ENCODE measurements around the gene NTM. TPM values are rescaled to one million over a fixed set of nuclear protein-coding genes. Genes with fewer than 3 reads are reported as not detected.

Gene NTM
- total RNA-seq, 2 donors from 2014 or later, result 0.26 to 3.6 TPM

DNA sequence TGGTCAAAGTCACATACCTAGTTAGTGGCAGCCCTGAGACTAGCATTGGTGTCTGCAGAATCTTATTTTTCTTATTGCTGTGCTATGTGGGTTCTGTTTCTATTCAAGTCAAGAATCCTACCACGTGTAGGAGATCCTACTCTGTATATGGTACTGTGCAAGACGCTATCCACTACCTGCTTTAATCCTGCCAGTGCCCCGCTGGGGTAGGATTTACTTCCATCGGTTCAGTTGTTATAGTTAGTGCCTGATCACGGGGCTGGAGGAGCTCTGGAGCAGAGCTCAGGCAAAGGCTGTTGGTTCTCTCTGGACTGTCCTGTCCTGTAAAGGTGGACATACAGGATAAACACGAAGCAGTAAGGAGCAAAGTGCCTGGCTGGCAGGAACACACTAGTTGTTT lies 167.9 kb downstream of the NTM start:
- WGBS, 2 donors, result 46 to 55% methylated on average over 6 of the region's 6 CpGs
- DNase-seq (no peak), ATAC-seq (no peak)
- Histone ChIP-seq H3K27ac (no peak overlapping the region), H3K4me1 (no peaks in the 10 kb centered on the region), H3K36me3 (replicated peaks in 1 of 2; ENCODE audit: insufficient read depth in 1 of 2, low read depth in 2 of 2) (no peaks in the 10 kb centered on the region), H3K27me3 (no peaks in the 10 kb centered on the region), H3K4me3 (no peak overlapping the region), H3K9me3 (no peaks in the 10 kb centered on the region)
- intact Hi-C loops (cut with DNase I), result no loop called here
- no peak for TF ChIP-seq POLR2A (IDR thresholded peaks at IDR 0.05)
- TF ChIP-seq, protein P1, sequence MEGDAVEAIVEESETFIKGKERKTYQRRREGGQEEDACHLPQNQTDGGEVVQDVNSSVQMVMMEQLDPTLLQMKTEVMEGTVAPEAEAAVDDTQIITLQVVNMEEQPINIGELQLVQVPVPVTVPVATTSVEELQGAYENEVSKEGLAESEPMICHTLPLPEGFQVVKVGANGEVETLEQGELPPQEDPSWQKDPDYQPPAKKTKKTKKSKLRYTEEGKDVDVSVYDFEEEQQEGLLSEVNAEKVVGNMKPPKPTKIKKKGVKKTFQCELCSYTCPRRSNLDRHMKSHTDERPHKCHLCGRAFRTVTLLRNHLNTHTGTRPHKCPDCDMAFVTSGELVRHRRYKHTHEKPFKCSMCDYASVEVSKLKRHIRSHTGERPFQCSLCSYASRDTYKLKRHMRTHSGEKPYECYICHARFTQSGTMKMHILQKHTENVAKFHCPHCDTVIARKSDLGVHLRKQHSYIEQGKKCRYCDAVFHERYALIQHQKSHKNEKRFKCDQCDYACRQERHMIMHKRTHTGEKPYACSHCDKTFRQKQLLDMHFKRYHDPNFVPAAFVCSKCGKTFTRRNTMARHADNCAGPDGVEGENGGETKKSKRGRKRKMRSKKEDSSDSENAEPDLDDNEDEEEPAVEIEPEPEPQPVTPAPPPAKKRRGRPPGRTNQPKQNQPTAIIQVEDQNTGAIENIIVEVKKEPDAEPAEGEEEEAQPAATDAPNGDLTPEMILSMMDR (IDR thresholded peaks at IDR 0.05), result no peak

DNA sequence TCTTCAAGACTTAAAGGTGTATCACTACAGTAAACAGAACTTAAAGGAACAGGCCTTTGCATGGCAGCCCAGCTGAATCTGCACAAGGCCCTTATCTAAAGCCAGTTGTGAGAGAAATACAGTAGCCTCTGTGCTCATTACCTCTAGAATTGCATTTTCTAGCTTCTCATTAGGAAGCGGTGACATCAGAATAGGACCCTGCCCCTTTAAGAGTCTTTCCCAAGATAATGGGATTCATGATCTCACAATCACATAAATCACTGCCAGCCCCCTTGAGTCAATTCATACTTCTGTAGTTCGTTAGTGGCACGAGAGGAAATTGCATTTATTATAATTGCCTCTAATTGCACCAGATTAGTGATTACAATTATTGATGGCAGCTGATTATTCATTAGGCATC lies 170.3 kb downstream of the NTM start:
- no peak for ATAC-seq
- Histone ChIP-seq H3K27me3 (no peaks in the 10 kb centered on the region), H3K27ac (no peak overlapping the region), H3K4me1 (no peaks in the 10 kb centered on the region), H3K9me3 (no peaks in the 10 kb centered on the region), H3K4me3 (no peak overlapping the region), H3K36me3 (replicated peaks in 1 of 2; ENCODE audit: insufficient read depth in 1 of 2, low read depth in 2 of 2) (no peaks in the 10 kb centered on the region)
- TF ChIP-seq, protein P1 (IDR thresholded peaks at IDR 0.05), result no peak
- TF ChIP-seq POLR2A (IDR thresholded peaks at IDR 0.05), result no peak
- intact Hi-C loops (cut with DNase I), result no loop called here
- no peak for DNase-seq
- 67 to 75% methylated on average over 3 of the region's 3 CpGs for WGBS, 2 donors

DNA sequence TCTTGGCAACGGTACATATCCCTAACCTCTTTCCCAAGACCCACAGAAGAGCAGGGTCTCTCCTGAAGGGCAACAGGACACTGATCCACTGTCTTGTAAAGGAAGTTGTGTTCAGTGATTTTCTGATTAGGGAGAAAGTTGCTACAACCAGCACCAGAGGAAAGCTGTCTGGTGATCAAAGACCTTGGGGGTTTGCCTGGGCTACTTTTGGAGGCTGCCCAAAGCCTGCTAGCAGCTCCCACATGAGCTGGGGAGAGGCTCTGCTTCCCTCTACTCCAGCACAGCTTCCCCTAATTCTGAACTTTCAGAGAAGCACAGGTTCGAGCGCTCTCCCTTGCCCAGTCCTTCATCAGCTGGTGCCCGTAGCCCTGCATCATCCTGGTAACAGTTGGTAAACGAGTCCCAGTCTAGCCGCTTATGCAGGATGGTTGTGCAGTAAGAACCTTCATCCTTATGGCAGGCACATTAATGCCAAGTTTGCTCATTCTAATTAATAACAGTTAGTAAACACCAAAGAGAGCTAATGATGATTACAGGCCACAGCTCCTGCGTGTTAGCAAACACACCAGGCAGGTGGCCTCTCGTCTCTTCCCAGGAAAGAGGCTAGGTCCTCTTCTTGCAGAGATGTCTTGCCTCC lies 173.1 kb downstream of the NTM start:
- H3K27me3 ChIP-seq, result no peaks in the 10 kb centered on the region
- H3K4me3 ChIP-seq, result no peak overlapping the region
- no peaks in the 10 kb centered on the region for H3K9me3 ChIP-seq
- H3K4me1 ChIP-seq, result no peaks in the 10 kb centered on the region
- no peaks in the 10 kb centered on the region for H3K36me3 ChIP-seq (replicated peaks in 1 of 2; ENCODE audit: insufficient read depth in 1 of 2, low read depth in 2 of 2)
- no peak for ATAC-seq
- intact Hi-C loops (cut with DNase I), result no loop called here
- no peak overlapping the region for H3K27ac ChIP-seq
- 41 to 47% methylated on average over 8 of the region's 8 CpGs for WGBS, 2 donors
- DNase-seq, result no peak
- no peak for TF ChIP-seq POLR2A (IDR thresholded peaks at IDR 0.05)
- TF ChIP-seq, protein P1 (IDR thresholded peaks at IDR 0.05), result no peak

DNA sequence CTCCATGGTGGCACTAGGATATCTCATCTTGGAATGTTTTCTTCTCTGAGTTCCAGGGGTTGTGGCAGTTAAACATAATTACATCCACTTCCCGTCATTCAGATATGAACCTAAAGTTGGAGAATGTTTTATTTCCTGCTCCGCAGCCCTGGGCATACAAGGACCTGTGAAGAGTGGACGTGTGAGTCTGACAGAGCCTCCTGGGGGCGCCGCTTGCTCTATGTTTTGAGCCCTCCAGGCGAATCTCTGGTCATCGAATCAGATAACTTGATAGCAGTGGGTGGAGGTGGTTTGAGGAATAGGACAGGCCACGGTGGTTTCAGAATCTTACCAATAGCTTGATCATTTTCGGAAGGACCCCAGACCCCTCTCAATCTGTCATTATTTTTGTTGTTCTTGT lies 174.2 kb downstream of the NTM start:
- TF ChIP-seq POLR2A (IDR thresholded peaks at IDR 0.05), result no peak
- TF ChIP-seq, protein P1 (IDR thresholded peaks at IDR 0.05), result no peak
- no peak for DNase-seq
- 25 to 26% methylated on average over 9 of the region's 9 CpGs for WGBS, 2 donors

DNA sequence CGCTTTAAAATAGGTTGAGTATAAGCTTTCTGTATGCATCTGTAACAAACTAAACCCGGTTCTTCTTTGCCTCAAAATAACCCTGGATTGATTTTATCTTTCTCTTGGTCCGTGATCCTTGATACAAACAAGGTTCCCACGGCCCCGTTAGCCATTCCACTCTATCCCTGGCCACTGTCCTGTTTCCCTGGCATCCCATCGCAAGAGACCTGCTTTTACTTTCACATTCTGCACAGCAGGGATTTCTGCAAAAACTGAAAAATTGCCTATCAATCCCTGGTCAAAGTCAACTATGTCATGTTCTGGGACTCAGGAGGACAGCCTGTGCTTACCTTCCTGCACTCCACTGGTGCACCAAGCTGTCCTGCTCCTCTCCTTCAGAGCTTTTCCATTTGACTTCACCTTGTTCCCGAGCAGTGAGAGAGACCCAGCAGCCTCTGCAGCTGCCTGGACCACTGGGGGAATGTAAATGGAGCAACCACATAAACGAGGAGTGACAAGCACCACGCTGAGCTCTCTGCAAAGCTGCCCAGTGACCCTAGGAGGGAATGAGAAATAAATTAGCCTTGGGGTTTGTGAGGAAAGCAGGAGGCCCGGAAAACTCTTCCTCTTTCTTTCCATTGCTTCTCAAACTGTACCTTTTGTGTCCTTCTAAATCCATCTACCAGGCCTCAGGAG lies 175.9 kb downstream of the NTM start:
- intact Hi-C loops (cut with DNase I), result no loop called here

More for the DNA sequence above, 174.2 kb downstream of the NTM start:
- Histone ChIP-seq H3K9me3 (no peaks in the 10 kb centered on the region), H3K4me3 (no peak overlapping the region), H3K36me3 (replicated peaks in 1 of 2; ENCODE audit: insufficient read depth in 1 of 2, low read depth in 2 of 2) (no peaks in the 10 kb centered on the region), H3K27ac (no peak overlapping the region), H3K4me1 (no peaks in the 10 kb centered on the region), H3K27me3 (no peaks in the 10 kb centered on the region)
- ATAC-seq, result no peak
- intact Hi-C loops (cut with DNase I), result no loop called here

More for the DNA sequence above, 175.9 kb downstream of the NTM start:
- TF ChIP-seq, protein P1 (IDR thresholded peaks at IDR 0.05), result no peak
- no peak for TF ChIP-seq POLR2A (IDR thresholded peaks at IDR 0.05)
- Histone ChIP-seq H3K27me3 (no peaks in the 10 kb centered on the region), H3K9me3 (no peaks in the 10 kb centered on the region), H3K4me1 (no peaks in the 10 kb centered on the region), H3K27ac (no peak overlapping the region), H3K4me3 (no peak overlapping the region), H3K36me3 (replicated peaks in 1 of 2; ENCODE audit: insufficient read depth in 1 of 2, low read depth in 2 of 2) (no peaks in the 10 kb centered on the region)
- WGBS, 2 donors, result 36 to 38% methylated on average over 10 of the region's 10 CpGs
- no peak for DNase-seq
- ATAC-seq, result no peak
